ENCODE results near the gene ADAMTS1. TPM values are rescaled to one million over a fixed set of nuclear protein-coding genes. Genes with fewer than 3 reads are reported as not detected.

ADAMTS1 gene
- total RNA-seq, 2 experiments from 2014 or later, result 1.1 to 2.4 TPM

GRCh38 chr21:26818906-26819305 lies 26.3 kb downstream of the ADAMTS1 start:
- no peaks in the 10 kb centered on the region for H3K9me3 Mint-ChIP-seq
- peaks cover 4% of the 10 kb centered on the region for H3K27me3 Mint-ChIP-seq
- ChIA-PET POLR2A (no interaction called here), CTCF (no interaction called here)
- no peak overlapping the region for H3K27ac Mint-ChIP-seq
- no peak for DNase-seq
- H3K4me3 Mint-ChIP-seq, result no peak overlapping the region
- no peaks in the 10 kb centered on the region for H3K36me3 Mint-ChIP-seq (ENCODE audit: low read depth)
- H3K4me1 Mint-ChIP-seq, result no peaks in the 10 kb centered on the region

DNA sequence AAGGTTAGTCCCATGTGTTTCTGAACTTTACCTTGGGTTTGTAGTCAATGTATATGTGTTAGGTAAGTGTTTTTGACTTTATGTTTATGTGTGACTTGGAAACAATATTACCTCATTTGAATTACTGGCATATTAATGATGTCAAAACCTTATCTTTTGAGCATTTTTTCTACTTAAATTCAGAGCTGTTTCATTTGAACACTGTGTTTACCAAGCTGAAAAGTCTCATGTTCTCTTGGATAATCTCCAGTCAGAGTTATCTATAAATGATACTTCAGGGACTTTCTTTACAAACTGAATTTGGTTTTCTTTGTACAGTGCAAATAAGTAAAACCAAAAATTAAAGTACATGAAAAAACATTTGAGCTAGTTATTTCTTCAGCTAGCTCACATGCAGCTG lies 30.0 kb downstream of the ADAMTS1 start:
- ChIA-PET POLR2A (no interaction called here), CTCF (interaction anchor here (0.7 kb wide), 2 partner anchors 17 to 26 kb away, joined by 3 read pairs; no protein-coding TSS in a partner anchor)
- H3K36me3 Mint-ChIP-seq (ENCODE audit: low read depth), result no peaks in the 10 kb centered on the region
- H3K27ac Mint-ChIP-seq, result no peak overlapping the region
- no peak overlapping the region for H3K4me3 Mint-ChIP-seq
- no peaks in the 10 kb centered on the region for H3K4me1 Mint-ChIP-seq
- H3K9me3 Mint-ChIP-seq, result no peaks in the 10 kb centered on the region
- no peaks in the 10 kb centered on the region for H3K27me3 Mint-ChIP-seq
- DNase-seq, result no peak

- H3K4me1 Mint-ChIP-seq, result no peaks in the 10 kb centered on the region
- ChIA-PET CTCF (no interaction called here), POLR2A (no interaction called here)
- no peaks in the 10 kb centered on the region for H3K36me3 Mint-ChIP-seq (ENCODE audit: low read depth)
- DNase-seq, result no peak
- no peaks in the 10 kb centered on the region for H3K9me3 Mint-ChIP-seq
- H3K27ac Mint-ChIP-seq, result no peak overlapping the region
- no peak overlapping the region for H3K4me3 Mint-ChIP-seq
- H3K27me3 Mint-ChIP-seq, result no peaks in the 10 kb centered on the region
These were observed 30.8 kb downstream of the ADAMTS1 start for GRCh38 chr21:26814386-26814785.

DNA sequence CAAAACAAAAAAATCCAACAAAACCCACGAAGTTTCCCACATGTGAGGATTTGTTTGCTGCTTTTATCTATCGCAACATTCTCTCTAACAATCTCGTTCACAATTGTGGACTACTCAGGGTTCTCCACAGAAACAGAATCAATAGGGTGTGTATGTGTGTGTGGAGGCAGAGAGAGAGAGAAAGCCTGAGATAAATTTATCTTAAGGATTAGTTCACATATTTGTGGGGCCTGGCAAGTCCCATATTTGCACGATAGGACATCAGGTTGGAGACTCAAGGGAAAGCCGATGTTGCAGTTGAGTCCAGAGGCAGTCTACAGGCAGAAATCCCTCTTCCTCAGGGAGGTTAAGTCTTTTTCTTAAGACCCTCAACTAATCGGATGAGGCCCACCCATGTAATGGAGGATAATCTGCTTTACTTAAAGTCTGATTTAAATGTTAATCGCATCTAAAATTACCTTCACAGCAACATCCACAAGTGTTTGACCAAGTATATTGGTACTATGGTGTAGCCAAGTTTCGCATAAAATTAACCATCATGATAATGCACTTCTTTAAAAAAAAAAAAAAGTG lies 31.7 kb downstream of the ADAMTS1 start:
- ChIA-PET CTCF (no interaction called here), POLR2A (no interaction called here)
- DNase-seq, result no peak
- H3K36me3 Mint-ChIP-seq (ENCODE audit: low read depth), result no peaks in the 10 kb centered on the region
- no peak overlapping the region for H3K27ac Mint-ChIP-seq
- no peak overlapping the region for H3K4me3 Mint-ChIP-seq
- no peaks in the 10 kb centered on the region for H3K27me3 Mint-ChIP-seq
- no peaks in the 10 kb centered on the region for H3K4me1 Mint-ChIP-seq
- no peaks in the 10 kb centered on the region for H3K9me3 Mint-ChIP-seq

DNA sequence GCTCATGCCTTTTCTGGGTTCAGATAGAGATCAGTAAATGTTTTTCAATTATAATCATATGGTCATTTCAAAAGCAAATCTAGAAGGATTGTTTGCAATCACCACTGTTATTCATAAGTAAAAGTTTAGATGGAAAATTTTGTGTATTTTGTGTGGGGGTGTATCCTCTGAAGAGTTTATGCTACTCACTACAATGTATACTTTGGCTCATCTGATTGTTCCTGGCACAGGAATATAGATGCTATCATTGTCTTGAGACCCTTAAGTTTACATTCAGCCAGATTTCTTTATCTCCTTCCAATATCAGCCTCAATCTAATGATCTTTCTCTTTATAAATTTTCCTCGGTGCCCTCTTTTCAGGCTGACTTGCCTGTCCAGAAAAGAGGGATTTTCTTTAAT lies 33.0 kb downstream of the ADAMTS1 start:
- no peak overlapping the region for H3K27ac Mint-ChIP-seq
- no peak overlapping the region for H3K4me3 Mint-ChIP-seq
- H3K36me3 Mint-ChIP-seq (ENCODE audit: low read depth), result no peaks in the 10 kb centered on the region
- no peaks in the 10 kb centered on the region for H3K4me1 Mint-ChIP-seq
- ChIA-PET POLR2A (no interaction called here), CTCF (no interaction called here)
- H3K9me3 Mint-ChIP-seq, result no peaks in the 10 kb centered on the region
- H3K27me3 Mint-ChIP-seq, result no peaks in the 10 kb centered on the region
- DNase-seq, result no peak

GRCh38 chr21:26811482-26811881 lies 33.7 kb downstream of the ADAMTS1 start:
- no peaks in the 10 kb centered on the region for H3K36me3 Mint-ChIP-seq (ENCODE audit: low read depth)
- DNase-seq, result no peak
- no peak overlapping the region for H3K4me3 Mint-ChIP-seq
- ChIA-PET CTCF (no interaction called here), POLR2A (no interaction called here)
- H3K27ac Mint-ChIP-seq, result no peak overlapping the region
- peaks cover 2% of the 10 kb centered on the region for H3K4me1 Mint-ChIP-seq
- H3K9me3 Mint-ChIP-seq, result no peaks in the 10 kb centered on the region
- no peaks in the 10 kb centered on the region for H3K27me3 Mint-ChIP-seq

DNA sequence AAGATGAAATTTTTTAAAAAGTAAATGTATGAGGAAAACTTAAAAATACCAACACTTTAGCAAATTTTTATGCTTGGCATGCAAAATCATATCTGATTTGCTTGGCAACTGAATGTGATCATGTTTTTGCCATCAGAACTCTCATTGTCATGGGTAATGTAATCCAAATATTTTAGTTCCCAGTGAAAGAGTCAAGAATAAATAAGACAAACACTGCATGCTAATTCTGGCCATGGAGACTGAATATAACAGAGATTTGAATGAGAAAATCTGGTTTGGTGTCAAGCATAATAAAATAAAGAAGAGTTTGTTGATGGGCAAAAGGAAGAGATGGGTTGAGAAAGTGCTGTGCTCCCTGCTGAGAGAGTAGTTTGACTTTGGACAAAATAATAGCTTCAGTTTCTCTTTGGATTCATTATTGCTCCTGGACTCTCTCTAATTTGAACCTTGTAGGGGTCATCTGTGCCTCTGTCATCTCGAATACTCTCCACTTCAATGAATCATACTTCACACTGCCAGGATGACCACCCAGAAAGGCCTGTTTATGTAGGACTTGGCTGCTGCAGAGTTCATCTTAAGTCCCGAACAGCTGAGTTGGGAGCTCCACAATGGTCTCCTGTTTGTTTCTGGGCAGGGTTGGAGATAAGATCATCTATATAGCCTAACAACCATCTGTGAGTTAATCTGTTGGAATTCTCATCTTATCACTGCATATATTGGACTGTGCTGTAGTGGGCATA lies 34.4 kb downstream of the ADAMTS1 start:
- H3K4me3 Mint-ChIP-seq, result no peak overlapping the region
- CTCF ChIA-PET, result no interaction called here
- H3K36me3 Mint-ChIP-seq (ENCODE audit: low read depth), result no peaks in the 10 kb centered on the region
- POLR2A ChIA-PET, result no interaction called here
- H3K9me3 Mint-ChIP-seq, result no peaks in the 10 kb centered on the region
- peaks cover 2% of the 10 kb centered on the region for H3K4me1 Mint-ChIP-seq
- no peak overlapping the region for H3K27ac Mint-ChIP-seq
- DNase-seq, result no peak
- H3K27me3 Mint-ChIP-seq, result no peaks in the 10 kb centered on the region

GRCh38 chr21:26810266-26810665 lies 34.9 kb downstream of the ADAMTS1 start:
- H3K36me3 Mint-ChIP-seq (ENCODE audit: low read depth), result no peaks in the 10 kb centered on the region
- H3K9me3 Mint-ChIP-seq, result no peaks in the 10 kb centered on the region
- H3K4me3 Mint-ChIP-seq, result no peak overlapping the region
- H3K27me3 Mint-ChIP-seq, result no peaks in the 10 kb centered on the region
- POLR2A ChIA-PET, result no interaction called here
- CTCF ChIA-PET, result no interaction called here
- no peak overlapping the region for H3K27ac Mint-ChIP-seq
- no peak for DNase-seq
- H3K4me1 Mint-ChIP-seq, result peaks cover 2% of the 10 kb centered on the region

GRCh38 chr21:26809745-26810144 lies 35.5 kb downstream of the ADAMTS1 start:
- no peak overlapping the region for H3K4me3 Mint-ChIP-seq
- H3K36me3 Mint-ChIP-seq (ENCODE audit: low read depth), result no peaks in the 10 kb centered on the region
- POLR2A ChIA-PET, result no interaction called here
- no peaks in the 10 kb centered on the region for H3K27me3 Mint-ChIP-seq
- H3K27ac Mint-ChIP-seq, result no peak overlapping the region
- CTCF ChIA-PET, result no interaction called here
- DNase-seq, result no peak
- no peaks in the 10 kb centered on the region for H3K9me3 Mint-ChIP-seq
- peaks cover 2% of the 10 kb centered on the region for H3K4me1 Mint-ChIP-seq

- peak overlapping the region; percentile 44 for H3K27ac Mint-ChIP-seq
- H3K27me3 Mint-ChIP-seq, result peaks cover 2% of the 10 kb centered on the region
- no peak for DNase-seq
These were observed 38.4 kb downstream of the ADAMTS1 start for GRCh38 chr21:26806801-26807295.

GRCh38 chr21:26804895-26805609 lies 40.2 kb downstream of the ADAMTS1 start:
- Mint-ChIP-seq H3K27me3 (peaks cover 2% of the 10 kb centered on the region), H3K9me3 (no peaks in the 10 kb centered on the region), H3K4me1 (peaks cover 2% of the 10 kb centered on the region), H3K27ac (no peak overlapping the region), H3K4me3 (no peak overlapping the region), H3K36me3 (ENCODE audit: low read depth) (no peaks in the 10 kb centered on the region)
- no peak for DNase-seq
- CTCF ChIA-PET, result no interaction called here
- POLR2A ChIA-PET, result no interaction called here

More at GRCh38 chr21:26806801-26807295, 38.4 kb downstream of the ADAMTS1 start:
- Mint-ChIP-seq H3K9me3 (no peaks in the 10 kb centered on the region), H3K4me3 (no peak overlapping the region), H3K4me1 (peaks cover 2% of the 10 kb centered on the region), H3K36me3 (ENCODE audit: low read depth) (no peaks in the 10 kb centered on the region)
- ChIA-PET CTCF (no interaction called here), POLR2A (no interaction called here)

DNA sequence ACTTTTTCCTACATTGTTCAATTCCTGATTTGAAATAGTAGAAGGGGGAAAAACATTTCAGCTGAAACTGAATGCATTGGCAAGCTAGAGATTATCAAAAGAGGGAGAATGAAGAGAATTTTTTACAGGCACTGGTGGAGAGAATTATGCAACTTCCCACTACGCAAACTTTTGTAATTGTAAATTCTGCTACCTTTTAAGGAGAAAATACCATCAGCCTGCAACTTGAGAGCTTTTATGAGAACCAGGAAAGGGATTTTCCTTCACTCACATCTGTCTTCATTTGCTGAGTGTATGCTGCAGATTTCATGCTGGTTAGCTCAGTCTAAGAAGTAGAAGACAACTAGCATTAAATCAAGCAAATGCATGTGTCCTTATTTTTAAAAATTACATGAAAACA lies 43.7 kb downstream of the ADAMTS1 start:
- peaks cover 2% of the 10 kb centered on the region for H3K27me3 Mint-ChIP-seq
- H3K27ac Mint-ChIP-seq, result no peak overlapping the region
- H3K4me3 Mint-ChIP-seq, result no peak overlapping the region
- POLR2A ChIA-PET, result no interaction called here
- CTCF ChIA-PET, result no interaction called here
- DNase-seq, result no peak
- H3K36me3 Mint-ChIP-seq (ENCODE audit: low read depth), result no peaks in the 10 kb centered on the region
- no peaks in the 10 kb centered on the region for H3K4me1 Mint-ChIP-seq
- no peaks in the 10 kb centered on the region for H3K9me3 Mint-ChIP-seq

- Mint-ChIP-seq H3K9me3 (no peaks in the 10 kb centered on the region), H3K27me3 (peaks cover 2% of the 10 kb centered on the region), H3K4me1 (no peaks in the 10 kb centered on the region), H3K27ac (no peak overlapping the region), H3K36me3 (ENCODE audit: low read depth) (no peaks in the 10 kb centered on the region), H3K4me3 (no peak overlapping the region)
- CTCF ChIA-PET, result no interaction called here
- no peak for DNase-seq
- POLR2A ChIA-PET, result no interaction called here
These were observed 44.2 kb downstream of the ADAMTS1 start for GRCh38 chr21:26800970-26801431.

All from activated CD4-positive, alpha-beta T cell treated with anti-CD3 and anti-CD28 coated beads, Interleukin-2, amount 10 ng/mL, durations not matched to agents 7 days and 5 days (primary cell).